Cardiac fibroblast (primary cell): ENCODE results near the gene MGAT4C.

ENCODE experiments used
- DNase-seq, 2 donors: peaks; one replicate each; pipeline versions ENCODE4 v3.0.0 to v3.0.0-alpha.2; 2010; ENCODE audit warnings: low read depth in 2 of 2
- H3K4me3 ChIP-seq, 2 donors: replicated peaks in 1 of 2; 1 replicate in 1 of 2; 2 replicates in 1 of 2; pipeline ENCODE4 v1.5.1; 2011; ENCODE audit warnings: low read depth in 2 of 2, low read length in 2 of 2, mild to moderate bottlenecking in 2 of 2, moderate library complexity in 1 of 2
- TF ChIP-seq, protein P1 (sequence below): IDR thresholded peaks from one replicate; pipeline ENCODE4 v1.5.1; 2011; ENCODE audit warnings: low read depth, mild to moderate bottlenecking, low read length, inconsistent platforms

The MGAT4C gene

DNA sequence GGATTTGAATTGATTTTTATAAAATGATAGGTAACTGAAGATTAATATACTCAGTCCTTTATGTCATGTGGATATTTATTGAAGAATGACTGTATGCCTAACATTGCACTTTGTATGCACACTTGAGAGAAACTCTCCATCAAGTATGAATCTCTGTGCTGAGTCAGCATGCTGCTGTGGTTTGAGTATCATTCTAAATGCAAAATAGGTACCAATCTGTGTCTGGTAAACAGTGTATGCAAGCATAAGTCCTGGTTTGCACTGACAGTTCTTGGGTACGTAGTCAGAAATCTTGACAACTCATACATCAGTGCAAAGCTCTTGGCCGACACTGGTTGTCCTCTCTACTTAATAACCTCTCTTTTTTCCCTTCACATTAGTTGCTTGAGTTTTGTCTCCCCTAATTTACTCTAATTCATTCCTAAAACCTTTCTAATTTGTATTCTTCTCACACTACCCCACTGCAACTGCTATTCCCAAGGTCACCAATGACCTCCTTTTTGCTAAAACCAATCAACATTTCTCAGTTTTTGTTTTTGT lies 21.8 kb downstream of the MGAT4C start:
- no peak overlapping the region for H3K4me3 ChIP-seq
- DNase-seq, result no peak
- TF ChIP-seq, protein P1, sequence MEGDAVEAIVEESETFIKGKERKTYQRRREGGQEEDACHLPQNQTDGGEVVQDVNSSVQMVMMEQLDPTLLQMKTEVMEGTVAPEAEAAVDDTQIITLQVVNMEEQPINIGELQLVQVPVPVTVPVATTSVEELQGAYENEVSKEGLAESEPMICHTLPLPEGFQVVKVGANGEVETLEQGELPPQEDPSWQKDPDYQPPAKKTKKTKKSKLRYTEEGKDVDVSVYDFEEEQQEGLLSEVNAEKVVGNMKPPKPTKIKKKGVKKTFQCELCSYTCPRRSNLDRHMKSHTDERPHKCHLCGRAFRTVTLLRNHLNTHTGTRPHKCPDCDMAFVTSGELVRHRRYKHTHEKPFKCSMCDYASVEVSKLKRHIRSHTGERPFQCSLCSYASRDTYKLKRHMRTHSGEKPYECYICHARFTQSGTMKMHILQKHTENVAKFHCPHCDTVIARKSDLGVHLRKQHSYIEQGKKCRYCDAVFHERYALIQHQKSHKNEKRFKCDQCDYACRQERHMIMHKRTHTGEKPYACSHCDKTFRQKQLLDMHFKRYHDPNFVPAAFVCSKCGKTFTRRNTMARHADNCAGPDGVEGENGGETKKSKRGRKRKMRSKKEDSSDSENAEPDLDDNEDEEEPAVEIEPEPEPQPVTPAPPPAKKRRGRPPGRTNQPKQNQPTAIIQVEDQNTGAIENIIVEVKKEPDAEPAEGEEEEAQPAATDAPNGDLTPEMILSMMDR, result no peak

GRCh38 chr12:86233126-86233525 lies 23.1 kb downstream of the MGAT4C start:
- DNase-seq, result peak in 1 of 2 donors; percentile 24
- H3K4me3 ChIP-seq, result no peak overlapping the region
- TF ChIP-seq, protein P1, result no peak

GRCh38 chr12:86230516-86231146 lies 25.6 kb downstream of the MGAT4C start:
- DNase-seq, result peak; percentile 7 to 56
- TF ChIP-seq, protein P1, result no peak
- H3K4me3 ChIP-seq, result no peak overlapping the region

DNA sequence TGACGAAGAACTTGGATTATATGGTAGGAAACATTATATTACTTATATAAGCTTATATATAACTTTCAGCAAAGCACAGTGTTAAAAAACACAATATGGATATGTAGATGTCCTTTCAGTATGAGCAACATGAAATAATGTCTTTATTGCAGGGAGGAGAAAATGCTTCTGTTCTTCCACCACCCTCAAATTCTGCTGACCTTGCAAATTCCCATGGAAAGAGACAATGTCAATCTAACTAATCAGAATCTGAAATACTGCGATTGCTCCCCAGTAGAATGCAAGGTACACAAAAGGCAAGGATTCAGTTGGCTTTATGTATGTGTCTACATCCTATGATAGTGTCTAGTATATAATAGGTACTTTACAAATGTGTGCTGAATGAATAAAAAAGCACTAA lies 26.4 kb downstream of the MGAT4C start:
- no peak overlapping the region for H3K4me3 ChIP-seq
- TF ChIP-seq, protein P1, result no peak
- no peak for DNase-seq

GRCh38 chr12:86228656-86229055 lies 27.5 kb downstream of the MGAT4C start:
- TF ChIP-seq, protein P1, result no peak
- no peak overlapping the region for H3K4me3 ChIP-seq
- no peak for DNase-seq

GRCh38 chr12:86226481-86226880 lies 29.7 kb downstream of the MGAT4C start:
- no peak for DNase-seq
- TF ChIP-seq, protein P1, result no peak
- no peak overlapping the region for H3K4me3 ChIP-seq

- TF ChIP-seq, protein P1, result no peak
- H3K4me3 ChIP-seq, result no peak overlapping the region
- no peak for DNase-seq
Observed at GRCh38 chr12:86216591-86216990, 39.6 kb downstream of the MGAT4C start.
